ENCODE results near the gene KRTAP2-1. TPM values are rescaled to one million over a fixed set of nuclear protein-coding genes. Genes with fewer than 3 reads are reported as not detected.

The KRTAP2-1 gene
- total and polyA plus RNA-seq, 2 of the 8 experiments (the other 6 are each of a cell fraction or from before 2014, with no cell fraction given) = not detected

GRCh38 chr17:41065829-41066624 is 18.9 kb upstream of the KRTAP2-1 start, which contains the start of gene KRTAP2-4:
Gene KRTAP2-4 (minus strand): TSS chr17:41065879. CDS start chr17:41065845, 34 bp downstream.
- no peak within 1 kb of the TSS for H2BK12ac ChIP-seq (ENCODE audit: low read depth, low read length)
- no peaks in the 10 kb centered on the region for H3K27me3 ChIP-seq (replicated peaks in 1 of 4; ENCODE audit: control insufficient read depth in 3 of 4, extremely low read depth in 1 of 4, insufficient read depth in 3 of 4, low read length in 3 of 4)
- H3K79me1 ChIP-seq (ENCODE audit: low read depth, low read length) = no peaks in the 10 kb centered on the region
- H2AFZ ChIP-seq (ENCODE audit: low read length) = no peak within 1 kb of the TSS
- no peaks in the 10 kb centered on the region for H3K79me2 ChIP-seq (ENCODE audit: control insufficient read depth in 1 of 2, insufficient read depth in 2 of 2, low read length in 2 of 2)
- no peak within 1 kb of the TSS for H2BK20ac ChIP-seq (ENCODE audit: low read length)
- H3K4ac ChIP-seq (replicated peaks; ENCODE audit: insufficient read length, low read depth, low read length) = no peak within 1 kb of the TSS
- no peak within 1 kb of the TSS for H2BK5ac ChIP-seq (ENCODE audit: low read depth, low read length)
- no peak within 1 kb of the TSS for H3K4me3 ChIP-seq (ENCODE audit: extremely low read depth in 1 of 4, insufficient read depth in 2 of 4, low read depth in 3 of 4, low read length in 4 of 4)
- FAIRE-seq = no peak
- H3K14ac ChIP-seq (ENCODE audit: insufficient read length) = no peak within 1 kb of the TSS
- H3K4me1 ChIP-seq (replicated peaks in 1 of 4; ENCODE audit: control insufficient read depth in 3 of 4, insufficient read depth in 4 of 4, low read length in 3 of 4) = no peaks in the 10 kb centered on the region
- no peak within 1 kb of the TSS for H3K9ac ChIP-seq (replicated peaks in 1 of 4; ENCODE audit: extremely low read depth in 1 of 4, low read depth in 3 of 4, low read length in 3 of 4)
- no peak for DNase-seq (ENCODE audit: low read depth in 1 of 2, low spot score in 2 of 2)
- ChIA-PET POLR2A (ENCODE audit: partially characterized antibody) (no interaction called here), CTCF (ENCODE audit: partially characterized antibody) (no interaction called here)
- no peak within 1 kb of the TSS for H3K27ac ChIP-seq (ENCODE audit: low read depth, low read length)
- no peaks in the 10 kb centered on the region for H4K20me1 ChIP-seq (replicated peaks in 1 of 2; ENCODE audit: control insufficient read depth in 1 of 2, insufficient read depth in 2 of 2, low read length in 2 of 2)
- H4K8ac ChIP-seq (ENCODE audit: extremely low read depth, insufficient read depth, low read length) = no peak within 1 kb of the TSS
- 93% methylated on average over 5 of the region's 6 CpGs; no CpG with 5 or more reads in 1 of the 2 experiments for WGBS, 2 experiments (ENCODE audit: extremely low coverage in 1 of 2, insufficient coverage in 1 of 2, insufficient read length in 1 of 2, insufficient replicate concordance in 2 of 2, low coverage in 1 of 2, low lambda C conversion rate in 2 of 2, missing lambda C conversion rate in 1 of 2)
- H3K18ac ChIP-seq (ENCODE audit: extremely low read depth, low read length) = no peak within 1 kb of the TSS
- no peaks in the 10 kb centered on the region for H3K36me3 ChIP-seq (ENCODE audit: control insufficient read depth in 2 of 4, insufficient read depth in 4 of 4, low read length in 3 of 4)
- H3K9me3 ChIP-seq (ENCODE audit: insufficient read depth in 2 of 2, low read depth in 1 of 2, low read length in 1 of 2) = no peaks in the 10 kb centered on the region
- no peaks in the 10 kb centered on the region for H3K23me2 ChIP-seq (ENCODE audit: low read depth, low read length)
- H2BK15ac ChIP-seq (ENCODE audit: low read length) = no peak within 1 kb of the TSS
- H4K91ac ChIP-seq (replicated peaks; ENCODE audit: insufficient read length, low read length) = no peak within 1 kb of the TSS
- no peak within 1 kb of the TSS for H2AK5ac ChIP-seq (ENCODE audit: low read depth, low read length)
- H3K56ac ChIP-seq (replicated peaks; ENCODE audit: insufficient read length, low read depth, low read length) = no peak within 1 kb of the TSS
- H3K23ac ChIP-seq (ENCODE audit: insufficient read length) = no peak within 1 kb of the TSS
- no peak within 1 kb of the TSS for H4K5ac ChIP-seq (ENCODE audit: insufficient read length, low read depth, low read length)
- no peak within 1 kb of the TSS for H3K4me2 ChIP-seq (ENCODE audit: insufficient read depth in 1 of 2, low read depth in 2 of 2, low read length in 2 of 2)
- TF ChIP-seq POLR2AphosphoS5 (IDR thresholded peaks at IDR 0.05; ENCODE audit: low read depth, low read length) = no peak
- TF ChIP-seq SRF (IDR thresholded peaks at IDR 0.05; ENCODE audit: low read depth, low read length) = no peak
- H2BK120ac ChIP-seq (replicated peaks; ENCODE audit: low read depth, low read length) = no peak within 1 kb of the TSS

Measured in H1 (cell line).